Neural cell (in vitro differentiated cells): ENCODE results near the gene DOP1A. TPM values are rescaled to one million over a fixed set of nuclear protein-coding genes. Genes with fewer than 3 reads are reported as not detected.

ENCODE experiments used
- H2AFZ ChIP-seq: fragments of 200-600, 300-800 bp; sonication (generic), shearing (Covaris generic); 2 replicates; pipeline ENCODE4 v1.6.0; 2014; ENCODE audit warnings: low read depth, mild to moderate bottlenecking, antibody characterized with exemption, low read length, moderate library complexity
- H3F3A ChIP-seq: fragments of 200-600 bp; shearing (Covaris generic); 2 replicates; pipeline ENCODE4 v1.6.1; 2016; ENCODE audit warnings: mild to moderate bottlenecking, moderate library complexity, mixed read lengths, antibody characterized with exemption, low read length; ENCODE audit not compliant: insufficient read depth, poor library complexity, severe bottlenecking
- H3K27ac ChIP-seq: fragments of 200-600, 300-800 bp; sonication (generic), shearing (Covaris generic); 2 replicates; pipeline ENCODE4 v1.5.1; 2014; ENCODE audit warnings: mild to moderate bottlenecking, low read length, moderate library complexity
- H3K27me3 ChIP-seq: fragments of 300-800, 200-600 bp; sonication (generic), shearing (Covaris generic); 2 replicates; pipeline ENCODE4 v1.6.0; 2014; ENCODE audit warnings: mild to moderate bottlenecking, low read depth, low read length, moderate library complexity; ENCODE audit not compliant: insufficient read depth
- H3K36me3 ChIP-seq: fragments of 300-800, 200-600 bp; sonication (generic), shearing (Covaris generic); 2 replicates; pipeline ENCODE4 v1.5.1; 2014; ENCODE audit warnings: mild to moderate bottlenecking, antibody characterized with exemption, low read length, moderate library complexity; ENCODE audit not compliant: insufficient read depth
- H3K4me2 ChIP-seq: fragments of 300-800, 200-600 bp; sonication (generic), shearing (Covaris generic); 2 replicates; pipeline ENCODE4 v1.6.0; 2014; ENCODE audit warnings: mild to moderate bottlenecking, low read length
- H3K4me3 ChIP-seq: fragments of 300-800, 200-600 bp; sonication (generic), shearing (Covaris generic); 2 replicates; pipeline ENCODE4 v1.5.1; 2014; ENCODE audit warnings: mild to moderate bottlenecking, low read length, moderate library complexity
- H3K79me2 ChIP-seq: fragments of 200-600 bp; shearing (Covaris generic); replicated peaks from 2 replicates; pipeline ENCODE4 v1.6.0; 2014; ENCODE audit warnings: mild to moderate bottlenecking, low read length, moderate library complexity; ENCODE audit not compliant: insufficient read depth
- H3K9ac ChIP-seq: fragments of 300-800, 200-600 bp; sonication (generic), shearing (Covaris generic); 2 replicates; pipeline ENCODE4 v1.6.1; 2016; ENCODE audit warnings: mild to moderate bottlenecking, low read length, mixed read lengths
- H3K9me2 ChIP-seq: fragments of 200-600 bp; shearing (Covaris generic); 2 replicates; pipeline ENCODE4 v1.6.1; 2016; ENCODE audit warnings: mild to moderate bottlenecking, low read length, mixed read lengths; ENCODE audit not compliant: insufficient read depth
- H3K9me3 ChIP-seq: fragments of 200-600, 300-800 bp; sonication (generic), shearing (Covaris generic); 2 replicates; pipeline ENCODE4 v1.6.1; 2016; ENCODE audit warnings: mild to moderate bottlenecking, mixed run types, low read length, moderate library complexity, mixed read lengths
- H4K20me1 ChIP-seq: fragments of 200-600 bp; shearing (Covaris generic); 2 replicates; pipeline ENCODE4 v1.6.1; 2016; ENCODE audit warnings: mild to moderate bottlenecking, mixed run types; ENCODE audit not compliant: insufficient read depth
- CTCF ChIP-seq: fragments of 450-650 bp; IDR thresholded peaks from 2 replicates; pipeline ENCODE4 v1.5.1; 2014; ENCODE audit warnings: antibody characterized with exemption, mild to moderate bottlenecking, moderate library complexity; ENCODE audit not compliant: poor library complexity, severe bottlenecking
- EP300 ChIP-seq: fragments of 450-650 bp; conservative IDR thresholded peaks from 2 replicates; pipeline ENCODE4 v1.6.1; 2014; ENCODE audit warnings: antibody characterized with exemption, mild to moderate bottlenecking, moderate library complexity; ENCODE audit not compliant: poor library complexity, severe bottlenecking
- EZH2 ChIP-seq: fragments of 200-600, 300-800 bp; shearing (Covaris generic), sonication (generic); IDR thresholded peaks from 2 replicates; pipeline ENCODE4 v1.6.1; 2014; ENCODE audit warnings: antibody characterized with exemption, low read length, borderline replicate concordance, mild to moderate bottlenecking; ENCODE audit not compliant: insufficient read depth, poor library complexity, severe bottlenecking
- MXI1 ChIP-seq: fragments of 450-650 bp; conservative IDR thresholded peaks from 2 replicates; pipeline ENCODE4 v1.6.1; 2014; ENCODE audit warnings: antibody characterized with exemption, mild to moderate bottlenecking; ENCODE audit not compliant: poor library complexity, severe bottlenecking
- POLR2AphosphoS5 ChIP-seq: IDR thresholded peaks from 2 replicates; pipeline ENCODE4 v1.6.1; 2012
- RAD21 ChIP-seq: fragments of 450-650 bp; conservative IDR thresholded peaks from 2 replicates; pipeline ENCODE4 v1.6.1; 2014; ENCODE audit warnings: antibody characterized with exemption, mild to moderate bottlenecking, moderate library complexity
- SMC3 ChIP-seq: fragments of 450-650 bp; conservative IDR thresholded peaks from 2 replicates; pipeline ENCODE4 v1.6.1; 2014; ENCODE audit warnings: antibody characterized with exemption, mild to moderate bottlenecking, moderate library complexity; ENCODE audit not compliant: poor library complexity
- TAF1 ChIP-seq: IDR thresholded peaks from 2 replicates; pipeline ENCODE4 v1.6.1; 2012; ENCODE audit warnings: low read depth
- polyA plus RNA-seq: library from polyadenylated mRNA; depleted of rRNA; stranded (reverse); fragments of >200 nt; gene quantifications from 2 replicates; pipeline ENCODE4 v1.2.3, GENCODE V29; 2014
- TF ChIP-seq, protein P1 (sequence below): IDR thresholded peaks from 2 replicates; pipeline ENCODE4 v1.6.1; 2012; ENCODE audit warnings: borderline replicate concordance

DOP1A gene
- polyA plus RNA-seq, 1 donor from 2014 or later = 97.6 TPM

DNA sequence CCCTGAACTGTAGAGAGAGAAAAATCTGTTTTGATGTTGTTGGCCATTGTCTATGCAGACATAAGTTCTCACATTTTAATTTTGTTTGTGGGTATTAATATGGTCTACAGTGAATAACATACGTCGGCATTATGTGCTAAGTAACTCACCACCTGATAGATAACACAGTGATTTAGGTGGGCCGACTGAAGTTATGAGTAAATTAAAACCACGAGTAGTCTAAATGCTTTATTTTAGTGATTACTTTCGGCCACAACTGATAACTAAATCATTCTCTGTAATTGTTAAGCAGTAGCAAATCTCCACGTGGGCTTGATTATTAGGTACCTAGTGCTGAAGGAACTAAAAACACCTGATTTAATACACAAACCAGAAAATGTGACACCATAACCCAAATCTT, 1.1 kb downstream of the DOP1A start:
- H3F3A ChIP-seq = peaks cover 3% of the 10 kb centered on the region
- H3K9ac ChIP-seq = peak overlapping the region; percentile 97
- peak overlapping the region; percentile 89 for H3K4me3 ChIP-seq
- H3K27ac ChIP-seq = peak overlapping the region; percentile 94
- no peaks in the 10 kb centered on the region for H3K9me2 ChIP-seq
- no peaks in the 10 kb centered on the region for H3K27me3 ChIP-seq
- H3K36me3 ChIP-seq = no peaks in the 10 kb centered on the region
- TF ChIP-seq RAD21 (no peak), EZH2 (no peak), CTCF (no peak), EP300 (no peak), TAF1 (no peak), MXI1 (no peak), SMC3 (no peak), POLR2AphosphoS5 (no peak)
- TF ChIP-seq, protein P1, sequence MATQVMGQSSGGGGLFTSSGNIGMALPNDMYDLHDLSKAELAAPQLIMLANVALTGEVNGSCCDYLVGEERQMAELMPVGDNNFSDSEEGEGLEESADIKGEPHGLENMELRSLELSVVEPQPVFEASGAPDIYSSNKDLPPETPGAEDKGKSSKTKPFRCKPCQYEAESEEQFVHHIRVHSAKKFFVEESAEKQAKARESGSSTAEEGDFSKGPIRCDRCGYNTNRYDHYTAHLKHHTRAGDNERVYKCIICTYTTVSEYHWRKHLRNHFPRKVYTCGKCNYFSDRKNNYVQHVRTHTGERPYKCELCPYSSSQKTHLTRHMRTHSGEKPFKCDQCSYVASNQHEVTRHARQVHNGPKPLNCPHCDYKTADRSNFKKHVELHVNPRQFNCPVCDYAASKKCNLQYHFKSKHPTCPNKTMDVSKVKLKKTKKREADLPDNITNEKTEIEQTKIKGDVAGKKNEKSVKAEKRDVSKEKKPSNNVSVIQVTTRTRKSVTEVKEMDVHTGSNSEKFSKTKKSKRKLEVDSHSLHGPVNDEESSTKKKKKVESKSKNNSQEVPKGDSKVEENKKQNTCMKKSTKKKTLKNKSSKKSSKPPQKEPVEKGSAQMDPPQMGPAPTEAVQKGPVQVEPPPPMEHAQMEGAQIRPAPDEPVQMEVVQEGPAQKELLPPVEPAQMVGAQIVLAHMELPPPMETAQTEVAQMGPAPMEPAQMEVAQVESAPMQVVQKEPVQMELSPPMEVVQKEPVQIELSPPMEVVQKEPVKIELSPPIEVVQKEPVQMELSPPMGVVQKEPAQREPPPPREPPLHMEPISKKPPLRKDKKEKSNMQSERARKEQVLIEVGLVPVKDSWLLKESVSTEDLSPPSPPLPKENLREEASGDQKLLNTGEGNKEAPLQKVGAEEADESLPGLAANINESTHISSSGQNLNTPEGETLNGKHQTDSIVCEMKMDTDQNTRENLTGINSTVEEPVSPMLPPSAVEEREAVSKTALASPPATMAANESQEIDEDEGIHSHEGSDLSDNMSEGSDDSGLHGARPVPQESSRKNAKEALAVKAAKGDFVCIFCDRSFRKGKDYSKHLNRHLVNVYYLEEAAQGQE = no peak
- peak overlapping the region; percentile 95 for H3K4me2 ChIP-seq
- H2AFZ ChIP-seq = peak overlapping the region; percentile 91
- H3K9me3 ChIP-seq = no peaks in the 10 kb centered on the region
- no peaks in the 10 kb centered on the region for H4K20me1 ChIP-seq
- H3K79me2 ChIP-seq = peaks cover 48% of the 10 kb centered on the region

DNA sequence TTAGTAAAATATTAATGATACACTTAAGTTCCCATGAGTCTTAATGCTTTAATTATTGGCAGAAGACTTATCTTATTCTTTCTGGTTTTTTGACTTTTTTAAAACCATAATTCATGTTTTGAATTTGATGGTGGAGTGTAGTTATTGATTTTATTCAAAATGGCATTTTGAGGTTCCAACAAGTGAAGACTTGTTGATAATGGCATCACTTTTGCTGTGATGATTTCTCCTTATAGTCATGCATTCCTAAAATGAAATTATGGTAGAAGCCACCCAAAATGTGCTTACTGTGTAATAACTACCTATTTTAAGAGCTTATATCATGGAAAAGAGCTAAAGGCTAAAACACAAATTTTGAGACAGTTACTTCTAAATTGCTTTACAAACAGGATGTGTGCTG, 2.2 kb downstream of the DOP1A start:
- no peaks in the 10 kb centered on the region for H4K20me1 ChIP-seq
- no peak overlapping the region for H3K27ac ChIP-seq
- no peak overlapping the region for H3K9ac ChIP-seq
- TF ChIP-seq EZH2 = no peak
- TF ChIP-seq EP300 = no peak
- TF ChIP-seq, protein P1 = no peak
- TF ChIP-seq POLR2AphosphoS5 = no peak
- no peak for TF ChIP-seq TAF1
- TF ChIP-seq CTCF = no peak
- TF ChIP-seq RAD21 = no peak
- TF ChIP-seq MXI1 = no peak
- no peak for TF ChIP-seq SMC3
- peak overlapping the region; percentile 95 for H3K4me2 ChIP-seq
- H3K27me3 ChIP-seq = no peaks in the 10 kb centered on the region
- H3F3A ChIP-seq = peaks cover 3% of the 10 kb centered on the region
- peak overlapping the region; percentile 46 for H3K4me3 ChIP-seq
- H3K79me2 ChIP-seq = peaks cover 53% of the 10 kb centered on the region
- no peaks in the 10 kb centered on the region for H3K36me3 ChIP-seq
- no peaks in the 10 kb centered on the region for H3K9me2 ChIP-seq
- H2AFZ ChIP-seq = no peak overlapping the region
- no peaks in the 10 kb centered on the region for H3K9me3 ChIP-seq
